Prostate gland (tissue), 2 donors: Measurements from ENCODE around the gene TRIM28.

Experiments used
- CTCF ChIP-seq, 4 experiments: fragments of 200-600 bp in 2 of 4; fragments of 450-650 bp in 2 of 4; sonication (generic) in 2 of 4; IDR thresholded peaks; 1 replicate in 3 of 4; 2 replicates in 1 of 4; pipeline ENCODE4 v1.5.1; 2016 to 2019; ENCODE audit warnings: antibody characterized with exemption in 4 of 4, mild to moderate bottlenecking in 2 of 4, moderate library complexity in 2 of 4
- POLR2A ChIP-seq: fragments of 450-650 bp; IDR thresholded peaks from one replicate; pipeline ENCODE4 v1.6.1; 2016; ENCODE audit warnings: antibody characterized with exemption, mild to moderate bottlenecking
- POLR2AphosphoS5 ChIP-seq: sonication (generic); formaldehyde crosslinking; IDR thresholded peaks from one replicate; pipeline ENCODE4 v1.6.1; 2017; ENCODE audit warnings: antibody characterized with exemption

GRCh38 chr19:58568453-58569130, 24.7 kb downstream of the TRIM28 start:
- TF ChIP-seq POLR2A (no peak), POLR2AphosphoS5 (no peak), CTCF (IDR thresholded peaks at IDR 0.05) (no peak)
